ENCODE data around the gene LMNA. TPM values are rescaled to one million over a fixed set of nuclear protein-coding genes. Genes with fewer than 3 reads are reported as not detected.
"Not testable (repeated sequence)": the region's sequence is repeated elsewhere in the genome, so short reads cannot be mapped to it uniquely, and the experiment has no call there.

The LMNA gene
- total RNA-seq, 1 experiment from 2014 or later = 944 TPM

DNA sequence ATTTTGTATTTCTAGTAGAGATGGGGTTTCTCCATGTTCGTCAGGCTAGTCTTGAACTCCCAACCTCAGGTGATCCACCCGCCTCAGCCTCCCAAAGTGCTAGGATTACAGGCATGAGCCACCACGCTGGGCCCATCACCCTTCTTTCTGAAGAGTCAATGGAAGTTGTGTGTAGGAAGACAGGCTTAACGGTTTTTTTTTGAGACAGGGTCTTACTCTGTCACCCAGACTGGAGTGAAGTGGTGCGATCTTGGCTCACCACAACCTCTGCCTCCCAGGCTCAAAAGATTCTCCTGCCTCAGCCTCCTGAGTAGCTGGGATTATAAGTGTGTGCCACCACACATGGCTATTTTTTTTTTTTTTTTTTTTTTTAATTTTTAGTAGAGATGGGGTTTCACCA is 2.2 kb downstream of the LMNA start:
- H3K9me3 ChIP-seq (replicated peaks); DNase-seq (ENCODE audit: low read depth in 1 of 2, low spot score in 2 of 2); H3K27me3 ChIP-seq (replicated peaks): not testable (repeated sequence)
- Histone ChIP-seq H3K36me3 (peaks cover 58% of the 10 kb centered on the region), H3K4me1 (replicated peaks) (peaks cover 71% of the 10 kb centered on the region), H3K4me3 (peak overlapping the region; percentile 95), H3K27ac (peak overlapping the region; percentile 92)

DNA sequence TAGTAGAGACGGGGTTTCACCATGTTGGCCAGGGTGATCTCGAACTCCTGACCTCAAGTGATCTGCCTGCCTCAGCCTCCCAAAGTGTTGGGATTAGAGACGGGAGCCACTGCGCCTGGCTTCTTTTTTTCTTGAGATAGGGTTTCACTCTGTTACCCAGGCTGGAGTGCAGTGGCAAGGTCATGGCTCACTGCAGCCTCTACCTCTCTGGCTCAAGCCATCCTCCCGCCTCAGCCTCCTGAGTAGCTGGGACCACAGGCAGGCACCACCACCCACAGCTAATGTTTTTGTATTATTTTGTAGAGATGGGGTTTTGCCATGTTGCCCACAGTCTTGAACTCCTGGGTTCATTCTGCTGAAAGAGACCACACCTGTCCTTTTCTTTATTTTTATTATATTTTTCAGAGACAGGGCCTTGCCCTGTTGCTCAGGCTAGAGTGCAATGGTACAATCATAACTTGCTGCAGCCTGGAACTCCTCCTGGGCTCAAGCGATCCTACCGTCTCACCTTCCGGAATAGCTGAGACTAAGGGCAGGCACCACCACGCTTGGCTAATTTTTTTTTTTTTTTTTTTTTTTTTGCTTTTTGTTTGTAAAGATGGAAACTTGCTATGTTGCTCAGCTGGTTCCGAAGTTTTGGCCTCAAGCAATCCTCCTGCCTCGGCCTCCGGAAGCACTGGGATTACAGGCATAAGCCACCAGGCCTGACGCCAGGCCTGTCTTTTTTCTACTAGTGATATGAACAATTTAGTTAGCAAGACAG is 3.1 kb downstream of the LMNA start:
- no peak for DNase-seq (ENCODE audit: low read depth in 1 of 2, low spot score in 2 of 2)
- peaks cover 78% of the 10 kb centered on the region for H3K4me1 ChIP-seq (replicated peaks)
- H3K36me3 ChIP-seq = peaks cover 67% of the 10 kb centered on the region
- no peaks in the 10 kb centered on the region for H3K9me3 ChIP-seq (replicated peaks)
- H3K27ac ChIP-seq = no peak overlapping the region
- no peaks in the 10 kb centered on the region for H3K27me3 ChIP-seq (replicated peaks)
- H3K4me3 ChIP-seq = peak overlapping the region; percentile 95; the same call in 1 of the 2 replicates

DNA sequence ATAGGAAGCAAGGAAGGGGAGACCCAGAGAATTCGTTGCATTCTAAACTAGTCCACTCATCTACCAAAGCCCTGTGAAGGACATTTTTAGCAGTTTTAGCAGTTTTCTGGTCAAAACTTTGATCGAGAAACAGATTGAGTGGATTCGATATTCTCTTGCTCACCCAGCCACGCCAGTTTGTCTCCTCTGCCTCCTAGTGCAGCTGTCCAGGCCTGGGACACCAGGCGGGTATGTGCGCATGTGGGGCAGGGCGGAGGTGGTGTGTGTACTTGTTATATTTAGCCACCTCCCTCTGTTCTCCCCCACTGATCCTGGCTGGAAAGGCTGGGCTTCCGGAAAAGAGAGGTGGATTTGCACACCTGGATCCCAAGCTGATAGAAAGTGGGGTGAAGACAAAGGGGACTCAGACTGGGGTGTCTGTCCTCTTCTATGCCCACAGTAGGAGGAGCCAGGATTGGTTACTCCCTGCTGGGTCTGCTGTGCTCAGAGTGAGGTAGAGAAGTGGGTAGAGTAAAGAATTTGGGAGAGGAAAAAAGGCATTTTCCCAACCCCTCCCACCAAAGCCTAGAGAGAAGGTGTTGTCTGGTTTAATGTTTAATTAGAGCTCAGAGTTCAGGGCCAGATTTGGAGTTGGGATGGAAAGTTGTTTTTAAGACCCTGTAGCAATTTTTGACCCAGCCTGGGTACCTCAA is 3.8 kb downstream of the LMNA start:
- Histone ChIP-seq H3K36me3 (peaks cover 72% of the 10 kb centered on the region), H3K27ac (no peak overlapping the region), H3K27me3 (replicated peaks) (no peaks in the 10 kb centered on the region), H3K4me1 (replicated peaks) (peaks cover 78% of the 10 kb centered on the region), H3K4me3 (no peak overlapping the region), H3K9me3 (replicated peaks) (no peaks in the 10 kb centered on the region)
- no peak for DNase-seq (ENCODE audit: low read depth in 1 of 2, low spot score in 2 of 2)

DNA sequence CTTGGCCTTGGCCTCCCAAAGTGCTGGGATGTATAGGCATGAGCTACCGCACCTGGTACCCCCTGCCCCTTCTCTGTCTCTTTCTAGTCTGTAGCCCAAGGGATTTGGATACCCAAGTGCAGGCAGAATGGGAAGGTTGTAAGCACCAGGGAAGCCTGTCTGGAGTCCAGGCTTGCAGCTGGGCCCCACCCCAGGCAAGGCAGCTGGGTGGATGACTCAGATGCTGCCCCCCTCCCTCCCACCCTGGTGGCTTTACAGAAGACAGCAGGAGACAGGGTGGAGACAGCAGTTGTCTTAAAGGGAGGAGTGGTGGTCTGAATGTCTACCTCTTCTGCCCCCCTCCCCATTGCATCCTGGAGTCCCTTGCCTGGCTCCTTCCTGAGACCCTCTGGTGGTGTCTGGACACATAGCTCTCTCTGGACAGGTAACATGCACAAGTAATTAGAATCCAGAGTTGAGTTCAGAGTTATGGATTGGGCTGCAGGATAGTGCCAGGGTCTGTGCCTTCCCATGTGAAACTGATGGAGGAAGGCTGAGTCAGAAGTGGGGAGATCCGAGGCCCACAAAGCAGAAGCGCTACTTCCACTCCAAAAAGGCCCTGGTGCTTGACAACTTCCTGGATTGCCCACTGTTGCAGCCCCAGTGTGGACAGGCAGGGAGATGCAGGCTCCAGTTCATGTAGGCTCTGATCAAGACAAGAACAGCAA is 5.1 kb downstream of the LMNA start:
- peak; percentile 68 to 81 for DNase-seq (ENCODE audit: low read depth in 1 of 2, low spot score in 2 of 2)
- Histone ChIP-seq H3K27ac (peak overlapping the region; percentile 42), H3K4me1 (replicated peaks) (peaks cover 81% of the 10 kb centered on the region), H3K36me3 (peaks cover 76% of the 10 kb centered on the region), H3K4me3 (peak overlapping the region; percentile 5; the same call in 1 of the 2 replicates), H3K9me3 (replicated peaks) (no peaks in the 10 kb centered on the region), H3K27me3 (replicated peaks) (no peaks in the 10 kb centered on the region)

DNA sequence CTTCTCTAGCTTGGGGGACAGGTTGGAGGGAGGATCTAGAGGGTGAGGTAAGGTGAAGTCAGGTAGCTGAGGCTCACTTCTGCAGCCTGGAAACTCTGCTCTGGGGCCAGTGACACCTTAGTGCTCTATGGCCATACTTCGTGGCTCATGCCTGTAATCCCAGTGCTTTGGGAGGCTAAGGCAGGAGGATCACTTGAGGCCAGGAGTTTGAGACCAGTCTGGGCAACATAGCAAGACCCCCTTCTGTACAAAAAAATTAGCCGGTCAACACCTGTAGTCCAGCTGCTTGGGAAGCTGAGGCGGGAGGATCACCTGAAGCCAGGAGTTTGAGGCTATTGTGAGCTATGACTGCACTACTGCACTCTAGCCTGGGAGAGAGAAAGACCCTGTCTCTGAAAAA is 5.8 kb downstream of the LMNA start:
- no peaks in the 10 kb centered on the region for H3K9me3 ChIP-seq (replicated peaks)
- no peak overlapping the region for H3K4me3 ChIP-seq
- H3K27ac ChIP-seq = peak overlapping the region; percentile 42
- H3K36me3 ChIP-seq = peaks cover 76% of the 10 kb centered on the region
- DNase-seq (ENCODE audit: low read depth in 1 of 2, low spot score in 2 of 2) = no peak
- H3K4me1 ChIP-seq (replicated peaks) = peaks cover 87% of the 10 kb centered on the region
- no peaks in the 10 kb centered on the region for H3K27me3 ChIP-seq (replicated peaks)

DNA sequence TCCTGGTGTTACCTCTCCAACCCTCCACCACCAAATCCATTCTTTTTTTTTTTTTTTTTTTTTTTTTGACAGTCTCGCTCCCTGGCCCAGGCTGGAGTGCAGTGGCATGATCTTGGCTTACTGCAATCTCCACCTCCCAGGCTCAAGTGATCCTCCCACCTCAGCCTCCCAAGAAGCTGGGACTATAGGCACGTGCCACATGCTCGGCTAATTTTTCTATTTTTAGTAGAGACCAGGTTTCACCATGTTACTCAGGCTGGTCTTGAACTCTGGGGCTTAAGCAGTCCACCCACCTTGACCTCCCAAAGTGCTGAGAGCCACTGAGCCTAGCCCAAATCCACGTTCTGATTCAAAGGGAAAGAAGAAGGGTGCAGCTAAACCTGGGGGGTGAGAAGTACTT is 6.5 kb downstream of the LMNA start:
- peaks cover 94% of the 10 kb centered on the region for H3K4me1 ChIP-seq (replicated peaks)
- not testable (repeated sequence) for DNase-seq (ENCODE audit: low read depth in 1 of 2, low spot score in 2 of 2); H3K27me3 ChIP-seq (replicated peaks); H3K9me3 ChIP-seq (replicated peaks); H3K27ac ChIP-seq; H3K4me3 ChIP-seq
- peaks cover 72% of the 10 kb centered on the region for H3K36me3 ChIP-seq

DNA sequence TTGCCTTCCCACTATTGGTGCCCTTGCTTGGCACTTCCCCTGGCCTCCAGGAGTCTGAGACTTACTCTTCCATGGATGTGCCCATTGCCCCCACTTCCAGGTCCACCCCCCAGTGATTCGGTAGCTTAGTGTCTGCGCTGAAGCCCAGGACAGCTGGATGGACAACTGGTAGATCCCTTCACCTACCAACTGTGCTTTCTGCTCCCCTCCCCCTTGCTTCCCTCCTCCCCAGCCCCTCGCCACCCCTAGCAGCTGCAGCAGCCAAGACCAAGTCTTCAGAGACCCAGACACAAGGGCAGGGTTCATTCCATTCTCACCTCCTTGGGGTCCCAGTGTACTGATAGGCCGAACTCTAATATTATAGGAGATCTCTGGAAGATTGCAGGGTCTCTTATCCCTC is 6.9 kb downstream of the LMNA start:
- H3K9me3 ChIP-seq (replicated peaks) = no peaks in the 10 kb centered on the region
- H3K27ac ChIP-seq = no peak overlapping the region
- H3K27me3 ChIP-seq (replicated peaks) = no peaks in the 10 kb centered on the region
- H3K4me3 ChIP-seq = no peak overlapping the region
- H3K4me1 ChIP-seq (replicated peaks) = peaks cover 97% of the 10 kb centered on the region
- DNase-seq (ENCODE audit: low read depth in 1 of 2, low spot score in 2 of 2) = no peak
- peaks cover 70% of the 10 kb centered on the region for H3K36me3 ChIP-seq

DNA sequence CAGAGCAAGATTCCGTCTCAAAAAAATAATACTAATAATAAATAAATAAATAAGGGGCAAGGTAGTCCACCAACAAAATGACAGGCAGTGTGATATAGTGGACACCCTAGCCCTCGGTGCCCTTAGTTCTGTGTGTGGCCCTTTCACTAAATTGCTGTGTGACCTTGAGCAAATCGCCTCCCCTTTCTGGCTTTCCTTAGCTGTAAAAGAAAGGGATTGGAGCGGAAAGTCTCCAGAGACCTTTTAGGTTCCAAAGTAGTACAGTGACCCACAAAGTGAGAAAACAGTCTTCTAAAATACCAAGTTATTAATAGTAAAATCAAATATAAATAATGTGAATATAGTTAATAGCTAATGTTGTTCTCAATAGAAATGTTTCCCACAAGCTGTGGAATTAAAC is 7.6 kb downstream of the LMNA start:
- H3K36me3 ChIP-seq = peaks cover 69% of the 10 kb centered on the region
- no peaks in the 10 kb centered on the region for H3K27me3 ChIP-seq (replicated peaks)
- peaks cover 100% of the 10 kb centered on the region for H3K4me1 ChIP-seq (replicated peaks)
- peak overlapping the region; percentile 96 for H3K27ac ChIP-seq
- no peak for DNase-seq (ENCODE audit: low read depth in 1 of 2, low spot score in 2 of 2)
- H3K4me3 ChIP-seq = no peak overlapping the region
- no peaks in the 10 kb centered on the region for H3K9me3 ChIP-seq (replicated peaks)

DNA sequence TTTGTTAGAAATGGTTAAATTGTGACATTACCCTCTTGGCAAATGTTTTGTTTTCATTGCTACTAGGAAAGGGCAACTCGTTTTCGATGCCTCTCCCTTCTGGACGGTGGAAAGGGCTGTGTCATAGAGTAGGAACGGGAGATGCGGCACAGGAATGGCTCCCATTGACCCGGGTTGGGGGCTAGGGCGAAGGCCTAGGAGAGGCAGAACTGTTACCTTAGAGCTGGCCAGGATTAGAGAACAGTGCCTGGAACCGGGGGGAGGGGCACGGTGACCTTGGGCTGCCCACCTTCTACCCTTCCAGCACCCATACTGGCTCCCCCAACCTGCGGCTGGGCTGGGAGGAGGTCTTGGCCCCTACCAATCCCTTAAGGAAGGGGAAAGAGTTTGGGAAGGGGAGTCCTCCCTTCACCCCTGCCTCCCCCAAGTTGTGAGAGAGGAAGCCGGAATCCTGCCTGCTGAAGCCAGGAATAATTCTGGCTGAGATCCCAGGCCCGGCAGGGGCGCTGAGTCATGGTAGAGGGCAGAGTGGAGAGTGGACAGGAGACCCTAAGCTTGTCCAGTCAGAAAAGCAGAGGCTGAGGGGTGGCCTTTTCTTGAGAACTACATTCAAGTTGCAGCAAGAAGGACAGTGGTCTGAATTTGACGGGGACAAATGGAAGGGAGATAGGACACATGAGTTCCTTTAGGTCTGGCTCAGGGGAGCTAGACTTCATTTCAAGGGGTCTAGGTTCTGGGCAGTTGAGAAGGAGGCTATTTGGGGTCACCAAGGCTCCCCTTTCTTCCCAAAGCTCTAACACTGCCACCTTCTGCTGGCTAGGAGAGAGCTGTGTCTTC is 8.2 kb downstream of the LMNA start:
- Histone ChIP-seq H3K27ac (peak overlapping the region; percentile 96), H3K4me1 (replicated peaks) (peaks cover 100% of the 10 kb centered on the region), H3K4me3 (no peak overlapping the region), H3K27me3 (replicated peaks) (no peaks in the 10 kb centered on the region), H3K36me3 (peaks cover 65% of the 10 kb centered on the region), H3K9me3 (replicated peaks) (no peaks in the 10 kb centered on the region)
- DNase-seq (ENCODE audit: low read depth in 1 of 2, low spot score in 2 of 2) = peak; percentile 90 to 92

DNA sequence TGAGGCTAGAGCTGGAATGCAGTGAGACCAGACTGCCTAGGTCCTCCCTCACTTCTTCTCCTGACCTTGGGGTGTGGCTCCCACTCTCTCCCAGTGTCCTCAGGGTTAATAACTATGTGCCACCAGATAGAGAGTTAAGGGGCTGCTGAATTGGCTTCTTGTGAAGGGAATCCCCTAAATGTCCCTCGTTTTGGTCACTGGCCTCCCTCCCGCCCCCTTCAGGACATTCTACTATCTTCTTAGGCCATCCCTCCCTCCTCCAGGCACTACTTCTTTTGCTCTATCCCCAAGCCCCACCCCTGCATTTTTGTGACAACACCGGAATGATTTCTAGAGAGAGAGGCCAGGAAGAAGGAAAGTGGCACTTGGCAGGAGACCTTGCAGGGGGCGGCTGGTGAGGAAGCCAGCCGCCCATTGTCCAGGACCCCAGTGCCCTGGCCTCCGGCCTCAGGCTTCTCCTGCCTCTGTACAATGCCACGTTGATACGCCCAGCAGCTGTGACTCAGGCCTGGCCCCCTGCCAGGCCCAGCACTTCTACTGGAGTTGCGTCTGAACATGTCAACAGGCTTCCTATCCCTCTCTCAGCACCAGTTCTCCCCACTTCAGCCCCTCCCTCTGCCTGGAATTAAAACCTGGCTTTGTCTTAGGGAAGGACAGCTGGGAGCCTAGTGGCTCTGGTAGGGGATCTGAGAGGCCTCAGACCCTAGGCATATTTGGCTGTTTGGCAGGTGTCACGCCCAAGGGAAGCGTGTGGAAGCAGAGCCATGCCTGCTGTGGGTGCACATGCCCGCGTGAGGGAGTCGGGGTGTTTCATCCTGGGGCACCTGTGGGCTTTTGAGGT is 9.1 kb downstream of the LMNA start:
- Histone ChIP-seq H3K9me3 (replicated peaks) (no peaks in the 10 kb centered on the region), H3K36me3 (peaks cover 67% of the 10 kb centered on the region), H3K4me3 (no peak overlapping the region), H3K27ac (peak overlapping the region; percentile 96), H3K4me1 (replicated peaks) (peaks cover 100% of the 10 kb centered on the region), H3K27me3 (replicated peaks) (no peaks in the 10 kb centered on the region)
- peak; percentile 96 to 97 for DNase-seq (ENCODE audit: low read depth in 1 of 2, low spot score in 2 of 2)

DNA sequence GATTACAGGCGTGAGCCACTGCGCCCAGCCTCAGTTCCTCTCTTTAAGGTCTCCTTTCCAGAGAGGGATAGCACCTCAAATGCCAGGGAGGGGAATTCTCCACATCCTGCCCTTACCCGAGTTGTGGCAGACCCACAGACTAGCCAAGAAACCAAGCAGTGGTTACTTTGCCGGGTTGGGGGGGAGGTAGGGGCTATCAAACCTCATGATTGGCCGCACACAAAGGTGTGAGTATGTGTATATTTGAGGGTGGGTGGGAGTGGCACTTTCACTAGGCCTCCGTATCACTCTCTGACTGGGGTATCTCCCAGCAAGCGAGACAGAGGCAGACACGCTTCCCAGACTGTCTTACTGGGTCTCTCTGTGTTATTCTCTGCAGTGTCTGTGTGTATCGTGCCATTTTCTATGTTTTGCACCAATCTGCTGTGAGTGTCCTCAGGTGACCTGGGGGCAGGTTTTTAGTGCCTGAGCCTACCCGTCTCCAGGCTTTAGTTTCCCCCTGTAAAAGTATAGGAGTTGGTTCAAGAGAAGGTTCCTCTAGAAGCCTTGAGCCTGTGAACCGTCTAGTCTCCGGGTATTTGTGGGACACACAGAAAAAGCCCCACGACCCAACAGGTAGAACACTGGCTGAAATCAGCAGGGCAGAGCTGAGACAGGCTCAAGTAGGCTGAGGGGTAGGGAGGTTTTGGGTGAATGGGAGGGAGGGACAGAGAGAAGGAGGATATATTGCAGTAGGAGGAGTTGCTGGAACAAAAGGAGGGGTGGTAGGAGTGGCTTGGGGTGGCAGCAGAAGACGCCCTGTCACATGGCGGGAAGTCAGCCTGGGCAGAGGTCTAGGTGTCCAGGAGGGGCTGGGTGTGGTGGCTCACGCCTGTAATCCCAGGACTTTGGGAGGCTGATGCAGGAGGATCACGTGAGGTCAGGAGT is 10.3 kb downstream of the LMNA start:
- H3K27me3 ChIP-seq (replicated peaks) = no peaks in the 10 kb centered on the region
- H3K4me1 ChIP-seq (replicated peaks) = peaks cover 100% of the 10 kb centered on the region
- no peak overlapping the region for H3K4me3 ChIP-seq
- peaks cover 72% of the 10 kb centered on the region for H3K36me3 ChIP-seq
- peak overlapping the region; percentile 96 for H3K27ac ChIP-seq
- no peaks in the 10 kb centered on the region for H3K9me3 ChIP-seq (replicated peaks)
- no peak for DNase-seq (ENCODE audit: low read depth in 1 of 2, low spot score in 2 of 2)

DNA sequence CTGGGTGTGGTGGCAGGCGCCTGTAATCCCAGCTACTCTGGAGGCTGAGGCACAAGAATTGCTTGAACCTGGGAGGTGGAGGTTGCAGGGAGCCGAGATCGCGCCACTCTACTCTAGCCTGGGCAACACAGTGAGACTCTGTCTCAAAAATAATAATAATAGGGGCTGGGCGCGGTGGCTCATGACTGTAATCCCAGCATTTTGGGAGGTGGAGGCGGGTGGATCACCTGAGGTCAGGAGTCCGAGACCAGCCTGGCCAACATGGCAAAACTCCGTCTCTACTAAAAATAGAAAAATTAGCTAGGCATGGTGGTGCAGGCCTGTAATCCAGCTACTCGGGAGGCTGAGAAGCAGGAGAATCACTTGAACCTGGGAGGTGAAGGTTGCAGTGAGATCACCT is 11.0 kb downstream of the LMNA start:
- not testable (repeated sequence) for H3K4me3 ChIP-seq; H3K9me3 ChIP-seq (replicated peaks); DNase-seq (ENCODE audit: low read depth in 1 of 2, low spot score in 2 of 2); H3K27me3 ChIP-seq (replicated peaks)
- peaks cover 100% of the 10 kb centered on the region for H3K4me1 ChIP-seq (replicated peaks)
- peak overlapping the region; percentile 96 for H3K27ac ChIP-seq
- peaks cover 69% of the 10 kb centered on the region for H3K36me3 ChIP-seq
